ENCODE measurements around the gene ITPKA. TPM values are rescaled to one million over a fixed set of nuclear protein-coding genes. Genes with fewer than 3 reads are reported as not detected.

ITPKA gene
- polyA plus RNA-seq, 1 donor from 2014 or later: 0.20 TPM

- H3K4me3 ChIP-seq (ENCODE audit: low read length): no peak overlapping the region
- no peaks in the 10 kb centered on the region for H4K20me1 ChIP-seq (ENCODE audit: insufficient read depth)
- no peak overlapping the region for H2AFZ ChIP-seq (ENCODE audit: low read depth, low read length)
- H3K27me3 ChIP-seq (ENCODE audit: insufficient read depth, low read depth, low read length): no peaks in the 10 kb centered on the region
- H3K9me3 ChIP-seq (ENCODE audit: low read length): no peaks in the 10 kb centered on the region
- H3K9me2 ChIP-seq (ENCODE audit: insufficient read depth, low read length): no peaks in the 10 kb centered on the region
- TF ChIP-seq, protein P1, sequence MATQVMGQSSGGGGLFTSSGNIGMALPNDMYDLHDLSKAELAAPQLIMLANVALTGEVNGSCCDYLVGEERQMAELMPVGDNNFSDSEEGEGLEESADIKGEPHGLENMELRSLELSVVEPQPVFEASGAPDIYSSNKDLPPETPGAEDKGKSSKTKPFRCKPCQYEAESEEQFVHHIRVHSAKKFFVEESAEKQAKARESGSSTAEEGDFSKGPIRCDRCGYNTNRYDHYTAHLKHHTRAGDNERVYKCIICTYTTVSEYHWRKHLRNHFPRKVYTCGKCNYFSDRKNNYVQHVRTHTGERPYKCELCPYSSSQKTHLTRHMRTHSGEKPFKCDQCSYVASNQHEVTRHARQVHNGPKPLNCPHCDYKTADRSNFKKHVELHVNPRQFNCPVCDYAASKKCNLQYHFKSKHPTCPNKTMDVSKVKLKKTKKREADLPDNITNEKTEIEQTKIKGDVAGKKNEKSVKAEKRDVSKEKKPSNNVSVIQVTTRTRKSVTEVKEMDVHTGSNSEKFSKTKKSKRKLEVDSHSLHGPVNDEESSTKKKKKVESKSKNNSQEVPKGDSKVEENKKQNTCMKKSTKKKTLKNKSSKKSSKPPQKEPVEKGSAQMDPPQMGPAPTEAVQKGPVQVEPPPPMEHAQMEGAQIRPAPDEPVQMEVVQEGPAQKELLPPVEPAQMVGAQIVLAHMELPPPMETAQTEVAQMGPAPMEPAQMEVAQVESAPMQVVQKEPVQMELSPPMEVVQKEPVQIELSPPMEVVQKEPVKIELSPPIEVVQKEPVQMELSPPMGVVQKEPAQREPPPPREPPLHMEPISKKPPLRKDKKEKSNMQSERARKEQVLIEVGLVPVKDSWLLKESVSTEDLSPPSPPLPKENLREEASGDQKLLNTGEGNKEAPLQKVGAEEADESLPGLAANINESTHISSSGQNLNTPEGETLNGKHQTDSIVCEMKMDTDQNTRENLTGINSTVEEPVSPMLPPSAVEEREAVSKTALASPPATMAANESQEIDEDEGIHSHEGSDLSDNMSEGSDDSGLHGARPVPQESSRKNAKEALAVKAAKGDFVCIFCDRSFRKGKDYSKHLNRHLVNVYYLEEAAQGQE (IDR thresholded peaks at IDR 0.05; ENCODE audit: borderline replicate concordance): no peak
- no peak for TF ChIP-seq SMC3 (conservative IDR thresholded peaks at IDR 0.05; ENCODE audit: poor library complexity)
- no peak for TF ChIP-seq EZH2 (IDR thresholded peaks at IDR 0.05; ENCODE audit: borderline replicate concordance, insufficient read depth, low read length, poor library complexity, severe bottlenecking)
- TF ChIP-seq CTCF (IDR thresholded peaks at IDR 0.05; ENCODE audit: poor library complexity, severe bottlenecking): no peak
- TF ChIP-seq EP300 (conservative IDR thresholded peaks at IDR 0.05; ENCODE audit: poor library complexity, severe bottlenecking): no peak
- TF ChIP-seq TAF1 (IDR thresholded peaks at IDR 0.05; ENCODE audit: low read depth): no peak
- no peak for TF ChIP-seq MXI1 (conservative IDR thresholded peaks at IDR 0.05; ENCODE audit: poor library complexity, severe bottlenecking)
- no peak for TF ChIP-seq POLR2AphosphoS5 (IDR thresholded peaks at IDR 0.05)
- no peak for TF ChIP-seq RAD21 (conservative IDR thresholded peaks at IDR 0.05)
- no peak overlapping the region for H3K4me2 ChIP-seq (ENCODE audit: low read length)
- H3K27ac ChIP-seq (ENCODE audit: low read length): no peak overlapping the region
- H3K9ac ChIP-seq (ENCODE audit: low read length): no peak overlapping the region
- no peaks in the 10 kb centered on the region for H3F3A ChIP-seq (ENCODE audit: insufficient read depth, low read length, poor library complexity, severe bottlenecking)
- no peaks in the 10 kb centered on the region for H3K36me3 ChIP-seq (ENCODE audit: insufficient read depth, low read length)
- H3K79me2 ChIP-seq (replicated peaks; ENCODE audit: insufficient read depth, low read length): no peaks in the 10 kb centered on the region
These were observed 36.8 kb downstream of the ITPKA start for GRCh38 chr15:41530363-41530956.

- no peaks in the 10 kb centered on the region for H3K27me3 ChIP-seq (ENCODE audit: insufficient read depth, low read depth, low read length)
- H3F3A ChIP-seq (ENCODE audit: insufficient read depth, low read length, poor library complexity, severe bottlenecking): no peaks in the 10 kb centered on the region
- no peak overlapping the region for H3K27ac ChIP-seq (ENCODE audit: low read length)
- no peaks in the 10 kb centered on the region for H3K36me3 ChIP-seq (ENCODE audit: insufficient read depth, low read length)
- H2AFZ ChIP-seq (ENCODE audit: low read depth, low read length): no peak overlapping the region
- no peaks in the 10 kb centered on the region for H4K20me1 ChIP-seq (ENCODE audit: insufficient read depth)
- H3K79me2 ChIP-seq (replicated peaks; ENCODE audit: insufficient read depth, low read length): no peaks in the 10 kb centered on the region
- H3K9me2 ChIP-seq (ENCODE audit: insufficient read depth, low read length): no peaks in the 10 kb centered on the region
- no peak for TF ChIP-seq SMC3 (conservative IDR thresholded peaks at IDR 0.05; ENCODE audit: poor library complexity)
- TF ChIP-seq, protein P1 (IDR thresholded peaks at IDR 0.05; ENCODE audit: borderline replicate concordance): no peak
- no peak for TF ChIP-seq RAD21 (conservative IDR thresholded peaks at IDR 0.05)
- TF ChIP-seq POLR2AphosphoS5 (IDR thresholded peaks at IDR 0.05): no peak
- TF ChIP-seq CTCF (IDR thresholded peaks at IDR 0.05; ENCODE audit: poor library complexity, severe bottlenecking): no peak
- TF ChIP-seq TAF1 (IDR thresholded peaks at IDR 0.05; ENCODE audit: low read depth): no peak
- H3K9ac ChIP-seq (ENCODE audit: low read length): no peak overlapping the region
- no peaks in the 10 kb centered on the region for H3K9me3 ChIP-seq (ENCODE audit: low read length)
- no peak overlapping the region for H3K4me2 ChIP-seq (ENCODE audit: low read length)
- H3K4me3 ChIP-seq (ENCODE audit: low read length): no peak overlapping the region
These were observed 41.9 kb downstream of the ITPKA start for GRCh38 chr15:41535544-41535943.

All from neural cell (in vitro differentiated cells).